Common myeloid progenitor, CD34-positive (primary cell): Measurements from ENCODE around the gene IPO13.

Source experiments
- CTCF ChIA-PET: fragments of 350-600 bp; sonication (Branson Sonifier 250); formaldehyde crosslinking; loops from one replicate; lab custom pipeline; 2021; ENCODE audit warnings: antibody characterized with exemption; lab: Charles Lee
- POLR2A ChIA-PET: fragments of 350-600 bp; sonication (Branson Sonifier 250); formaldehyde crosslinking; loops from one replicate; lab custom pipeline; 2021; ENCODE audit warnings: antibody characterized with exemption; lab: Charles Lee
- DNase-seq, 3 donors: peaks; one replicate each; pipeline versions ENCODE4 v3.0.0 to v3.0.0-alpha.2; 2013
- H3K27ac ChIP-seq, 2 experiments: 1 replicate in 1 of 2; 2 replicates in 1 of 2; pipeline ENCODE4 v1.7.0; 2013; ENCODE audit warnings: inconsistent platforms in 2 of 2, low read length in 2 of 2, mild to moderate bottlenecking in 2 of 2, low read depth in 1 of 2, moderate library complexity in 1 of 2; ENCODE audit not compliant: severe bottlenecking in 2 of 2, insufficient read depth in 1 of 2, poor library complexity in 1 of 2
- H3K27me3 ChIP-seq, 5 experiments: replicated peaks in 2 of 5; 1 replicate in 3 of 5; 2 replicates in 2 of 5; pipeline versions ENCODE4 v1.6.1 to v1.7.0; 2013; ENCODE audit warnings: low read length in 4 of 5, mild to moderate bottlenecking in 2 of 5, moderate library complexity in 2 of 5, inconsistent platforms in 1 of 5; ENCODE audit not compliant: insufficient read depth in 5 of 5, control insufficient read depth in 4 of 5
- H3K36me3 ChIP-seq, 4 experiments: 1 replicate in 2 of 4; 2 replicates in 2 of 4; pipeline versions ENCODE4 v1.6.1 to v1.7.0; 2013; ENCODE audit warnings: low read length in 3 of 4, control low read depth in 1 of 4, mild to moderate bottlenecking in 1 of 4; ENCODE audit not compliant: control insufficient read depth in 4 of 4, insufficient read depth in 4 of 4
- H3K4me1 ChIP-seq, 4 experiments: 1 replicate in 3 of 4; 2 replicates in 1 of 4; pipeline versions ENCODE4 v1.6.1 to v1.7.1; 2013; ENCODE audit warnings: low read length in 3 of 4, mild to moderate bottlenecking in 3 of 4, control low read depth in 1 of 4, inconsistent platforms in 1 of 4, moderate library complexity in 1 of 4; ENCODE audit not compliant: control insufficient read depth in 4 of 4, insufficient read depth in 4 of 4; ENCODE audit errors: control extremely low read depth in 1 of 4
- H3K4me3 ChIP-seq, 7 experiments: 1 replicate in 4 of 7; 2 replicates in 3 of 7; pipeline versions ENCODE4 v1.5.1 to v1.7.0; 2013; ENCODE audit warnings: mild to moderate bottlenecking in 7 of 7, low read length in 6 of 7, moderate library complexity in 6 of 7, inconsistent platforms in 2 of 7, low read depth in 2 of 7, control low read depth in 1 of 7; ENCODE audit not compliant: insufficient read depth in 4 of 7, control insufficient read depth in 1 of 7; ENCODE audit errors: extremely low read depth in 1 of 7
- H3K9me3 ChIP-seq, 5 experiments: 1 replicate in 4 of 5; 2 replicates in 1 of 5; pipeline versions ENCODE4 v1.6.1 to v1.7.1; 2013; ENCODE audit warnings: low read length in 4 of 5, mild to moderate bottlenecking in 2 of 5, inconsistent platforms in 1 of 5, low read depth in 1 of 5, moderate library complexity in 1 of 5; ENCODE audit not compliant: control insufficient read depth in 4 of 5, insufficient read depth in 2 of 5; ENCODE audit errors: control extremely low read depth in 1 of 5
- WGBS: methylation state at CpG from one replicate; pipeline ENCODE4 v1.1.5; 2013; ENCODE audit not compliant: insufficient coverage; 5-methylcytosine and 5-hydroxymethylcytosine counted together

Gene IPO13

GRCh38 chr1:43976045-43976444, 29.3 kb downstream of the IPO13 start:
- Histone ChIP-seq H3K27me3 (no peaks in the 10 kb centered on the region), H3K4me1 (peaks cover 7 to 56% (median 39%) of the 10 kb centered on the region in 4 experiments), H3K4me3 (peak overlapping the region in 6 of 7 experiments; percentile 57 to 95 (median 89)), H3K36me3 (peaks cover 2 to 44% (median 30%) of the 10 kb centered on the region in 4 experiments), H3K27ac (peak overlapping the region in 1 of 2 experiments; percentile 90), H3K9me3 (no peaks in the 10 kb centered on the region)
- CTCF ChIA-PET = interaction anchor here (0.8 to 3.5 kb wide), 8 partner anchors 9 to 71 kb away, joined by 3 to 13 read pairs (median 4); partner anchors contain the start of gene CCDC24
- DNase-seq = peak in 2 of 3 donors; percentile 19 to 32
- POLR2A ChIA-PET = interaction anchor here (1.3 kb wide), 1 partner anchor 16 kb away, joined by 3 read pairs; no protein-coding TSS in a partner anchor
- WGBS = no CpG with 5 or more reads among the region's 4 CpGs

GRCh38 chr1:43976890-43977289, 30.1 kb downstream of the IPO13 start:
- H3K4me1 ChIP-seq = peaks cover 7 to 55% (median 39%) of the 10 kb centered on the region in 4 experiments
- no peaks in the 10 kb centered on the region for H3K27me3 ChIP-seq
- peak overlapping the region in 2 of 7 experiments; percentile 14 to 93 for H3K4me3 ChIP-seq
- H3K27ac ChIP-seq = no peak overlapping the region
- peaks cover 2 to 37% (median 27%) of the 10 kb centered on the region in 4 experiments for H3K36me3 ChIP-seq
- ChIA-PET CTCF (interaction anchor here (1.9 to 3.5 kb wide), 2 partner anchors 14 to 29 kb away, joined by 6 to 13 read pairs; partner anchors contain the start of gene CCDC24), POLR2A (interaction anchor here (1.3 kb wide), 1 partner anchor 15 kb away, joined by 3 read pairs; no protein-coding TSS in a partner anchor)
- no peaks in the 10 kb centered on the region for H3K9me3 ChIP-seq
- no peak for DNase-seq
- WGBS = 93% methylated on average over 7 of the region's 8 CpGs

GRCh38 chr1:43977376-43978263, 30.9 kb downstream of the IPO13 start:
- WGBS = 95% methylated on average over 3 of the region's 9 CpGs
- DNase-seq = no peak
- ChIA-PET CTCF (interaction anchor here (0.9 to 3.5 kb wide), 4 partner anchors 11 to 43 kb away, joined by 3 to 13 read pairs (median 4); partner anchors contain the start of gene CCDC24), POLR2A (interaction anchor here (1.3 kb wide), 1 partner anchor 14 kb away, joined by 3 read pairs; no protein-coding TSS in a partner anchor)
- no peaks in the 10 kb centered on the region for H3K9me3 ChIP-seq
- no peak overlapping the region for H3K27ac ChIP-seq
- H3K4me3 ChIP-seq = no peak overlapping the region
- H3K27me3 ChIP-seq = no peaks in the 10 kb centered on the region
- peaks cover 2 to 32% (median 21%) of the 10 kb centered on the region in 4 experiments for H3K36me3 ChIP-seq
- H3K4me1 ChIP-seq = peaks cover 7 to 55% (median 39%) of the 10 kb centered on the region in 4 experiments

- no peak for DNase-seq
- Histone ChIP-seq H3K36me3 (peaks cover 2 to 34% (median 19%) of the 10 kb centered on the region in 4 experiments), H3K9me3 (no peaks in the 10 kb centered on the region), H3K27ac (no peak overlapping the region), H3K27me3 (no peaks in the 10 kb centered on the region), H3K4me1 (peaks cover 7 to 55% (median 39%) of the 10 kb centered on the region in 4 experiments), H3K4me3 (peak overlapping the region in 1 of 7 experiments; percentile 67)
- ChIA-PET POLR2A (no interaction called here), CTCF (interaction anchor here (0.9 to 3.5 kb wide), 4 partner anchors 11 to 43 kb away, joined by 3 to 13 read pairs (median 4); partner anchors contain the start of gene CCDC24)
- 80% methylated on average over 1 of the region's 5 CpGs for WGBS
These were observed 31.5 kb downstream of the IPO13 start for GRCh38 chr1:43978264-43978550.

- H3K27ac ChIP-seq = no peak within 1 kb of the TSS
- no peaks in the 10 kb centered on the region for H3K27me3 ChIP-seq
- no peaks in the 10 kb centered on the region for H3K9me3 ChIP-seq
- ChIA-PET POLR2A (no interaction called here), CTCF (interaction anchor here (0.9 to 3.5 kb wide), 4 partner anchors 10 to 44 kb away, joined by 3 to 13 read pairs (median 4); partner anchors contain the start of gene CCDC24)
- peak within 1 kb of the TSS; percentile 22 to 80 (median 67) for H3K4me3 ChIP-seq
- peaks cover 2 to 36% (median 17%) of the 10 kb centered on the region in 4 experiments for H3K36me3 ChIP-seq
- peak in 1 of 3 donors; percentile 40 for DNase-seq
- 10% methylated on average over 42 of the region's 54 CpGs for WGBS
- peaks cover 7 to 53% (median 39%) of the 10 kb centered on the region in 4 experiments for H3K4me1 ChIP-seq
These were observed 32.0 kb downstream of the IPO13 start, which contains the start of gene B4GALT2 for GRCh38 chr1:43978551-43979260. Gene B4GALT2, plus strand, starts transcription at chr1:43979210. Its CDS starts 1,951 bp downstream, at chr1:43981161.

- ChIA-PET CTCF (interaction anchor here (1.1 kb wide), 1 partner anchor 10 kb away, joined by 3 read pairs; no protein-coding TSS in a partner anchor), POLR2A (no interaction called here)
- H3K9me3 ChIP-seq = no peaks in the 10 kb centered on the region
- 0% methylated on average over 43 of the region's 45 CpGs for WGBS
- peaks cover 2 to 38% (median 17%) of the 10 kb centered on the region in 4 experiments for H3K36me3 ChIP-seq
- no peaks in the 10 kb centered on the region for H3K27me3 ChIP-seq
- DNase-seq = no peak
- H3K4me1 ChIP-seq = peaks cover 5 to 49% (median 34%) of the 10 kb centered on the region in 4 experiments
- no peak overlapping the region for H3K27ac ChIP-seq
- H3K4me3 ChIP-seq = peak overlapping the region in 5 of 7 experiments; percentile 37 to 80 (median 61)
These were observed 32.4 kb downstream of the IPO13 start for GRCh38 chr1:43979261-43979527.
